H1 (cell line): ENCODE results near the gene C2orf74. TPM values are rescaled to one million over a fixed set of nuclear protein-coding genes. Genes with fewer than 3 reads are reported as not detected.

Source experiments
- CTCF ChIA-PET: fragments of 300-600 bp; sonication (Branson Sonifier 250); formaldehyde crosslinking; loops from one replicate; lab custom pipeline; 2021; ENCODE audit not compliant: partially characterized antibody; lab: Charles Lee
- POLR2A ChIA-PET: fragments of 300-600 bp; sonication (Branson Sonifier 250); formaldehyde crosslinking; loops from one replicate; lab custom pipeline; 2021; ENCODE audit warnings: inconsistent platforms; ENCODE audit not compliant: partially characterized antibody; lab: Charles Lee
- DNase-seq, 2 experiments: peaks; one replicate each; pipeline versions ENCODE4 v3.0.0 to v3.0.0-alpha.2; 2010 to 2022; ENCODE audit warnings: low spot score in 2 of 2, low read depth in 1 of 2, mixed read lengths in 1 of 2
- FAIRE-seq: peaks from 2 replicates; lab custom pipeline; 2011; peaks lifted over from hg19 to GRCh38; lab: Jason Lieb, UNC
- H2AFZ ChIP-seq: 2 replicates; pipeline ENCODE4 v1.8.1; 2012; ENCODE audit warnings: low read length, inconsistent platforms
- H2AK5ac ChIP-seq: 2 replicates; pipeline ENCODE4 v1.6.1; 2013; ENCODE audit warnings: low read depth, low read length
- H2BK120ac ChIP-seq: replicated peaks from 2 replicates; pipeline ENCODE3; 2013; ENCODE audit warnings: low read depth, low read length, inconsistent platforms
- H2BK12ac ChIP-seq: 2 replicates; pipeline ENCODE4 v1.6.1; 2013; ENCODE audit warnings: low read depth, low read length
- H2BK15ac ChIP-seq: 2 replicates; pipeline ENCODE4 v1.6.1; 2013; ENCODE audit warnings: low read length
- H2BK20ac ChIP-seq: 2 replicates; pipeline ENCODE4 v1.6.1; 2013; ENCODE audit warnings: low read length
- H2BK5ac ChIP-seq: 2 replicates; pipeline ENCODE4 v1.6.1; 2013; ENCODE audit warnings: low read depth, low read length
- H3K14ac ChIP-seq: 2 replicates; pipeline ENCODE4 v1.6.1; 2013; ENCODE audit warnings: inconsistent platforms; ENCODE audit not compliant: insufficient read length
- H3K18ac ChIP-seq: 2 replicates; pipeline ENCODE4 v1.6.1; 2013; ENCODE audit warnings: low read length; ENCODE audit errors: extremely low read depth
- H3K23ac ChIP-seq: 2 replicates; pipeline ENCODE4 v1.6.1; 2013; ENCODE audit warnings: inconsistent platforms; ENCODE audit not compliant: insufficient read length
- H3K23me2 ChIP-seq: 2 replicates; pipeline ENCODE4 v1.6.1; 2013; ENCODE audit warnings: low read depth, low read length
- H3K27ac ChIP-seq: 2 replicates; pipeline ENCODE4 v1.6.1; 2011; ENCODE audit warnings: low read depth, low read length, inconsistent platforms
- H3K27me3 ChIP-seq, 4 experiments: replicated peaks in 1 of 4; 1 replicate in 1 of 4; 2 replicates in 3 of 4; pipeline versions ENCODE4 v1.6.1 to v1.8.1; 2011 to 2013; ENCODE audit warnings: low read length in 3 of 4, mild to moderate bottlenecking in 3 of 4, inconsistent platforms in 2 of 4, mixed read lengths in 2 of 4, moderate library complexity in 1 of 4; ENCODE audit not compliant: control insufficient read depth in 3 of 4, insufficient read depth in 3 of 4; ENCODE audit errors: extremely low read depth in 1 of 4
- H3K36me3 ChIP-seq, 4 experiments: 2 replicates each; pipeline versions ENCODE4 v1.6.1 to v1.8.1; 2011 to 2013; ENCODE audit warnings: mild to moderate bottlenecking in 4 of 4, low read length in 3 of 4, moderate library complexity in 2 of 4, control low read depth in 1 of 4, inconsistent platforms in 1 of 4; ENCODE audit not compliant: insufficient read depth in 4 of 4, control insufficient read depth in 2 of 4
- H3K4ac ChIP-seq: replicated peaks from 2 replicates; pipeline ENCODE3; 2013; ENCODE audit warnings: low read length, low read depth, mixed read lengths, inconsistent platforms; ENCODE audit not compliant: insufficient read length
- H3K4me1 ChIP-seq, 4 experiments: replicated peaks in 1 of 4; 1 replicate in 1 of 4; 2 replicates in 3 of 4; pipeline versions ENCODE4 v1.6.1 to v1.8.1; 2011 to 2013; ENCODE audit warnings: low read length in 3 of 4, inconsistent platforms in 2 of 4, mixed read lengths in 1 of 4; ENCODE audit not compliant: insufficient read depth in 4 of 4, control insufficient read depth in 3 of 4
- H3K4me2 ChIP-seq, 2 experiments: 2 replicates each; pipeline versions ENCODE4 v1.6.1 to v1.8.1; 2011 to 2013; ENCODE audit warnings: low read depth in 2 of 2, low read length in 2 of 2, control low read depth in 1 of 2, inconsistent platforms in 1 of 2, mild to moderate bottlenecking in 1 of 2; ENCODE audit not compliant: insufficient read depth in 1 of 2
- H3K4me3 ChIP-seq, 4 experiments: fragments of 200-600, 300-600 bp in 1 of 4; sonication (generic), shearing (Covaris generic), sonication (Bioruptor Twin) in 1 of 4; 2 replicates each; pipeline versions ENCODE4 v1.5.1 to v1.8.1; 2011 to 2016; ENCODE audit warnings: low read length in 4 of 4, low read depth in 3 of 4, control low read depth in 2 of 4, inconsistent platforms in 2 of 4, mild to moderate bottlenecking in 2 of 4, mixed read lengths in 1 of 4, moderate library complexity in 1 of 4; ENCODE audit not compliant: insufficient read depth in 2 of 4; ENCODE audit errors: extremely low read depth in 1 of 4
- H3K56ac ChIP-seq: replicated peaks from 2 replicates; pipeline ENCODE3; 2013; ENCODE audit warnings: low read depth, mild to moderate bottlenecking, mixed read lengths, low read length, inconsistent platforms; ENCODE audit not compliant: insufficient read length
- H3K79me1 ChIP-seq: 2 replicates; pipeline ENCODE4 v1.6.1; 2013; ENCODE audit warnings: low read depth, low read length, control low read depth
- H3K79me2 ChIP-seq, 2 experiments: 2 replicates each; pipeline versions ENCODE4 v1.6.1 to v1.8.1; 2012 to 2013; ENCODE audit warnings: low read length in 2 of 2, mild to moderate bottlenecking in 2 of 2, inconsistent platforms in 1 of 2; ENCODE audit not compliant: insufficient read depth in 2 of 2, control insufficient read depth in 1 of 2
- H3K9ac ChIP-seq, 4 experiments: replicated peaks in 1 of 4; 1 replicate in 1 of 4; 2 replicates in 3 of 4; pipeline versions ENCODE4 v1.6.1 to v1.8.1; 2011 to 2013; ENCODE audit warnings: low read depth in 3 of 4, low read length in 3 of 4, control low read depth in 2 of 4, mild to moderate bottlenecking in 2 of 4, moderate library complexity in 2 of 4, inconsistent platforms in 1 of 4; ENCODE audit errors: extremely low read depth in 1 of 4
- H3K9me3 ChIP-seq, 2 experiments: 2 replicates each; pipeline versions ENCODE4 v1.6.1 to v1.8.1; 2012 to 2013; ENCODE audit warnings: mild to moderate bottlenecking in 2 of 2, moderate library complexity in 2 of 2, control low read depth in 1 of 2, inconsistent platforms in 1 of 2, low read depth in 1 of 2, low read length in 1 of 2, mixed read lengths in 1 of 2; ENCODE audit not compliant: insufficient read depth in 2 of 2
- H4K20me1 ChIP-seq, 2 experiments: replicated peaks in 1 of 2; 2 replicates each; pipeline versions ENCODE3 to v1.8.1; 2011 to 2013; ENCODE audit warnings: inconsistent platforms in 2 of 2, low read length in 2 of 2, mild to moderate bottlenecking in 1 of 2; ENCODE audit not compliant: insufficient read depth in 2 of 2, control insufficient read depth in 1 of 2
- H4K5ac ChIP-seq: 2 replicates; pipeline ENCODE4 v1.6.1; 2013; ENCODE audit warnings: low read length, low read depth, mixed read lengths, inconsistent platforms; ENCODE audit not compliant: insufficient read length
- H4K8ac ChIP-seq: 2 replicates; pipeline ENCODE4 v1.8.0; 2013; ENCODE audit warnings: mild to moderate bottlenecking, moderate library complexity, low read length, inconsistent platforms; ENCODE audit not compliant: insufficient read depth; ENCODE audit errors: extremely low read depth
- H4K91ac ChIP-seq: replicated peaks from 2 replicates; pipeline ENCODE3; 2013; ENCODE audit warnings: low read length, mixed read lengths, inconsistent platforms; ENCODE audit not compliant: insufficient read length
- ASH2L ChIP-seq: fragments of 200-600, 300-600 bp; sonication (generic); IDR thresholded peaks from one replicate; pipeline ENCODE4 v1.7.1; 2017; ENCODE audit warnings: low read length
- ATF3 ChIP-seq: IDR thresholded peaks from 2 replicates; pipeline ENCODE4 v1.6.1; 2011; ENCODE audit warnings: low read depth, mild to moderate bottlenecking, low read length; ENCODE audit not compliant: insufficient read depth
- CTBP2 ChIP-seq: IDR thresholded peaks from 2 replicates; pipeline ENCODE4 v1.7.0; 2011; ENCODE audit warnings: borderline replicate concordance, mild to moderate bottlenecking, moderate library complexity, mixed read lengths, low read length; ENCODE audit not compliant: insufficient read depth, insufficient read length
- EP300 ChIP-seq, 2 experiments: IDR thresholded peaks; 1 replicate in 1 of 2; 2 replicates in 1 of 2; pipeline ENCODE4 v1.6.1; 2011 to 2012; ENCODE audit warnings: low read depth in 2 of 2, low read length in 2 of 2, mild to moderate bottlenecking in 2 of 2, borderline replicate concordance in 1 of 2, inconsistent platforms in 1 of 2, moderate library complexity in 1 of 2
- JUN ChIP-seq: IDR thresholded peaks from 2 replicates; pipeline ENCODE4 v1.6.1; 2011; ENCODE audit warnings: low read depth, mild to moderate bottlenecking, improper control_type of control experiment, low read length
- JUND ChIP-seq: IDR thresholded peaks from 2 replicates; pipeline ENCODE4 v1.6.1; 2011; ENCODE audit warnings: mild to moderate bottlenecking, improper control_type of control experiment, low read length
- MAFK ChIP-seq: IDR thresholded peaks from 2 replicates; pipeline ENCODE4 v1.6.1; 2012; ENCODE audit warnings: low read depth, mild to moderate bottlenecking, improper control_type of control experiment, low read length
- NRF1 ChIP-seq: IDR thresholded peaks from 2 replicates; pipeline ENCODE4 v1.6.1; 2011; ENCODE audit warnings: mild to moderate bottlenecking, low read depth, low read length, improper control_type of control experiment
- POLR2AphosphoS5 ChIP-seq: IDR thresholded peaks from 2 replicates; pipeline ENCODE4 v1.6.1; 2011; ENCODE audit warnings: low read depth, low read length
- RAD21 ChIP-seq, 2 experiments: IDR thresholded peaks in 1 of 2; conservative IDR thresholded peaks in 1 of 2; 2 replicates each; pipeline ENCODE4 v1.6.1; 2011; ENCODE audit warnings: low read depth in 2 of 2, low read length in 2 of 2, improper control_type of control experiment in 1 of 2, inconsistent platforms in 1 of 2, mild to moderate bottlenecking in 1 of 2, moderate library complexity in 1 of 2
- SIX5 ChIP-seq: IDR thresholded peaks from 2 replicates; pipeline ENCODE4 v1.6.1; 2011; ENCODE audit warnings: mild to moderate bottlenecking, low read depth, low read length
- TAF1 ChIP-seq: IDR thresholded peaks from 2 replicates; pipeline ENCODE4 v1.6.1; 2011; ENCODE audit warnings: mild to moderate bottlenecking, low read depth, low read length
- WGBS, 2 experiments: shearing (Covaris generic) in 1 of 2; methylation state at CpG; one replicate each; pipeline versions ENCODE4 v1.1.6 to v1.1.7; 2013 to 2015; ENCODE audit warnings: low lambda C conversion rate in 2 of 2, mixed read lengths in 2 of 2, inconsistent platforms in 1 of 2, low coverage in 1 of 2, missing lambda C conversion rate in 1 of 2; ENCODE audit not compliant: insufficient replicate concordance in 2 of 2, insufficient coverage in 1 of 2, insufficient read length in 1 of 2; ENCODE audit errors: extremely low coverage in 1 of 2, missing lambda C conversion rate in 1 of 2; 5-methylcytosine and 5-hydroxymethylcytosine counted together
- polyA plus RNA-seq, 7 experiments: library from polyadenylated mRNA; depleted of rRNA in 3 of 7; stranded (reverse) in 5 of 7; unstranded in 2 of 7; fragments of >200 nt in 5 of 7; fragments of 200-250 nt in 2 of 7; gene quantifications; 1 replicate in 5 of 7; 2 replicates in 1 of 7; 4 replicates in 1 of 7; pipeline versions ENCODE4 v1.2.1 to v1.2.3, GENCODE V29; 2011 to 2013; ENCODE audit warnings: missing spikeins in 2 of 7, mixed read lengths in 2 of 7
- total RNA-seq: library from RNA; stranded (reverse); fragmentation: NEBNext Ultra II Directional; extraction: Animal tissue kit (Norgen Biotek cat#: 25700); gene quantifications from 2 replicates; pipeline ENCODE4 v1.2.1, GENCODE V29; 2021

The C2orf74 gene
- total and polyA plus RNA-seq, 2 of the 8 experiments (the other 6 are each of a cell fraction or from before 2014, with no cell fraction given) = 2.6 to 9.3 TPM

- CTCF ChIA-PET = interaction anchor here (0.6 to 1.6 kb wide), 4 partner anchors 11 to 135 kb away, joined by 3 to 5 read pairs (median 4); no protein-coding TSS in a partner anchor
- 92% methylated on average over 10 of the region's 10 CpGs; no CpG with 5 or more reads in 1 of the 2 experiments for WGBS, 2 experiments
- H3K14ac ChIP-seq = no peak overlapping the region
- no peak overlapping the region for H4K8ac ChIP-seq
- no peaks in the 10 kb centered on the region for H3K79me2 ChIP-seq
- no peak for TF ChIP-seq TAF1
- no peak for TF ChIP-seq NRF1
- TF ChIP-seq MAFK = no peak
- TF ChIP-seq ASH2L = no peak
- TF ChIP-seq RAD21 (IDR thresholded peaks at IDR 0.05 in 1 of 2, conservative IDR thresholded peaks at IDR 0.05 in 1 of 2; ENCODE audit: low read depth in 2 of 2, low read length in 2 of 2) = no peak
- TF ChIP-seq JUND = no peak
- no peak for TF ChIP-seq EP300 (IDR thresholded peaks at IDR 0.05; ENCODE audit: borderline replicate concordance in 1 of 2, low read depth in 2 of 2, low read length in 2 of 2)
- TF ChIP-seq ATF3 = no peak
- no peak for TF ChIP-seq CTBP2
- no peak for TF ChIP-seq JUN
- no peak for TF ChIP-seq POLR2AphosphoS5
- TF ChIP-seq SIX5 = no peak
- POLR2A ChIA-PET = interaction anchor here (2.6 kb wide), 1 partner anchor 10 kb away, joined by 11 read pairs; no protein-coding TSS in a partner anchor
- DNase-seq = no peak
- H2BK12ac ChIP-seq = no peak overlapping the region
- no peaks in the 10 kb centered on the region for H4K20me1 ChIP-seq
- FAIRE-seq = no peak
- no peak overlapping the region for H3K23ac ChIP-seq
- no peak overlapping the region for H3K4ac ChIP-seq
- H3K9me3 ChIP-seq = no peaks in the 10 kb centered on the region
- H3K27me3 ChIP-seq = no peaks in the 10 kb centered on the region
- H3K9ac ChIP-seq = no peak overlapping the region
- no peaks in the 10 kb centered on the region for H3K4me1 ChIP-seq
- no peak overlapping the region for H2AK5ac ChIP-seq
- H3K79me1 ChIP-seq = no peaks in the 10 kb centered on the region
- H3K18ac ChIP-seq = no peak overlapping the region
- H3K36me3 ChIP-seq = peaks cover 0 to 12% (median 0%) of the 10 kb centered on the region in 4 experiments; a peak in 1 of 8 replicates
- H2AFZ ChIP-seq = no peak overlapping the region
- no peak overlapping the region for H3K4me3 ChIP-seq
- no peak overlapping the region for H3K27ac ChIP-seq
- no peak overlapping the region for H4K5ac ChIP-seq
- H3K56ac ChIP-seq = no peak overlapping the region
- H4K91ac ChIP-seq = no peak overlapping the region
- no peaks in the 10 kb centered on the region for H3K23me2 ChIP-seq
- no peak overlapping the region for H2BK5ac ChIP-seq
- H2BK20ac ChIP-seq = no peak overlapping the region
- no peak overlapping the region for H2BK120ac ChIP-seq
- no peak overlapping the region for H2BK15ac ChIP-seq
- H3K4me2 ChIP-seq = no peak overlapping the region
Measured at GRCh38 chr2:61167579-61167978, 5.6 kb downstream of the C2orf74 start.
